GM12878 (cell line): ENCODE data around the gene LHX2. TPM values are rescaled to one million over a fixed set of nuclear protein-coding genes. Genes with fewer than 3 reads are reported as not detected.

Source experiments
- CEBPB ChIP-seq, 2 experiments: fragments of 150-350 bp in 1 of 2; IDR thresholded peaks; 2 replicates each; pipeline ENCODE4 v1.6.1; 2012 to 2014; ENCODE audit warnings: low read depth in 2 of 2, low read length in 2 of 2, borderline replicate concordance in 1 of 2, inconsistent platforms in 1 of 2
- CHD1 ChIP-seq: IDR thresholded peaks from 2 replicates; pipeline ENCODE4 v1.6.1; 2012; ENCODE audit warnings: low read depth, low read length, improper control_type of control experiment
- DPF2 ChIP-seq: fragments of 450-650 bp; IDR thresholded peaks from 2 replicates; pipeline ENCODE4 v1.6.1; 2017; ENCODE audit warnings: mild to moderate bottlenecking
- GATAD2B ChIP-seq: fragments of 450-650 bp; conservative IDR thresholded peaks from 2 replicates; pipeline ENCODE4 v1.6.1; 2017; ENCODE audit warnings: low read depth, mild to moderate bottlenecking, moderate library complexity
- JUND ChIP-seq: IDR thresholded peaks from 2 replicates; pipeline ENCODE4 v1.6.1; 2012; ENCODE audit warnings: low read depth, mild to moderate bottlenecking, low read length, improper control_type of control experiment, moderate library complexity
- LARP7 ChIP-seq: fragments of 450-650 bp; IDR thresholded peaks from 2 replicates; pipeline ENCODE4 v1.6.1; 2017; ENCODE audit warnings: mild to moderate bottlenecking
- MEF2B ChIP-seq: fragments of 450-650 bp; IDR thresholded peaks from 2 replicates; pipeline ENCODE4 v1.6.1; 2018; ENCODE audit warnings: mild to moderate bottlenecking, moderate library complexity; ENCODE audit not compliant: partially characterized antibody, poor library complexity, severe bottlenecking
- NBN ChIP-seq: fragments of 450-650 bp; IDR thresholded peaks from 2 replicates; pipeline ENCODE4 v1.6.1; 2016
- PAX8 ChIP-seq: fragments of 450-650 bp; IDR thresholded peaks from 2 replicates; pipeline ENCODE4 v1.6.1; 2017; ENCODE audit warnings: mild to moderate bottlenecking, moderate library complexity
- RB1 ChIP-seq: fragments of 450-650 bp; formaldehyde crosslinking; IDR thresholded peaks from 2 replicates; pipeline ENCODE4 v1.6.1; 2017; ENCODE audit warnings: mild to moderate bottlenecking, borderline replicate concordance
- SRF ChIP-seq, 2 experiments: IDR thresholded peaks; 2 replicates each; pipeline ENCODE4 v1.6.1; 2011; ENCODE audit warnings: low read depth in 2 of 2, low read length in 2 of 2, mild to moderate bottlenecking in 1 of 2, moderate library complexity in 1 of 2
- SUPT20H ChIP-seq: IDR thresholded peaks from 2 replicates; pipeline ENCODE4 v1.6.1; 2011; ENCODE audit warnings: low read depth, mild to moderate bottlenecking, low read length, moderate library complexity, borderline replicate concordance; ENCODE audit not compliant: control insufficient read depth
- TBL1XR1 ChIP-seq: IDR thresholded peaks from 2 replicates; pipeline ENCODE4 v1.6.1; 2012; ENCODE audit warnings: low read depth, low read length, improper control_type of control experiment
- ZBED1 ChIP-seq: IDR thresholded peaks from 2 replicates; pipeline ENCODE4 v1.6.1; 2016; ENCODE audit warnings: borderline replicate concordance
- ZNF207 ChIP-seq: fragments of 450-650 bp; IDR thresholded peaks from 2 replicates; pipeline ENCODE4 v1.6.1; 2014; ENCODE audit warnings: antibody characterized with exemption, mild to moderate bottlenecking, borderline replicate concordance
- ZNF24 ChIP-seq: fragments of 450-650 bp; IDR thresholded peaks from 2 replicates; pipeline ENCODE4 v1.6.1; 2017; ENCODE audit warnings: antibody characterized with exemption, mild to moderate bottlenecking
- ZNF622 ChIP-seq: fragments of 450-650 bp; IDR thresholded peaks from 2 replicates; pipeline ENCODE4 v1.6.1; 2017; ENCODE audit warnings: mild to moderate bottlenecking, inconsistent platforms
- ZZZ3 ChIP-seq: IDR thresholded peaks from 2 replicates; pipeline ENCODE4 v1.6.1; 2011; ENCODE audit warnings: low read depth; ENCODE audit not compliant: control insufficient read depth, insufficient read length
- polyA plus RNA-seq, 11 experiments: library from polyadenylated mRNA; depleted of rRNA in 4 of 11; unstranded in 6 of 11; stranded (reverse) in 5 of 11; fragments of >200 nt; fragmentation: Nextera tagmentation in 4 of 11; fragmentation: Illumina TruSeq in 1 of 11; extraction: Ambion mirVana in 4 of 11; extraction: Trizol in 1 of 11; gene quantifications; 1 replicate in 1 of 11; 2 replicates in 10 of 11; pipeline versions ENCODE4 v1.2.1 to v1.2.3, GENCODE V29; 2011 to 2016; ENCODE audit warnings: inconsistent platforms in 2 of 11, missing spikeins in 2 of 11, low read depth in 1 of 11
- total RNA-seq, 4 experiments: library from RNA; depleted of rRNA in 3 of 4; stranded (reverse); fragments of >200 nt in 3 of 4; fragmentation: Illumina TruSeq in 1 of 4; extraction: Trizol in 1 of 4; gene quantifications; 2 replicates each; pipeline versions ENCODE4 v1.2.1 to v1.2.3, GENCODE V29; 2013 to 2021
- TF ChIP-seq, protein P1 (sequence below): fragments of 450-650 bp; IDR thresholded peaks from 2 replicates; pipeline ENCODE4 v1.6.1; 2017; ENCODE audit warnings: antibody characterized with exemption, mild to moderate bottlenecking, moderate library complexity
- TF ChIP-seq, protein P2 (sequence below): IDR thresholded peaks from 2 replicates; pipeline ENCODE4 v1.6.1; 2011; ENCODE audit warnings: borderline replicate concordance, low read depth, mild to moderate bottlenecking, moderate library complexity, low read length; ENCODE audit not compliant: insufficient read depth, poor library complexity, severe bottlenecking
- TF ChIP-seq, protein P3 (sequence below): IDR thresholded peaks from 2 replicates; pipeline ENCODE4 v1.6.1; 2011; ENCODE audit warnings: mild to moderate bottlenecking, low read depth, low read length, moderate library complexity; ENCODE audit not compliant: insufficient replicate concordance
- TF ChIP-seq, protein P4 (sequence below): fragments of 450-650 bp; IDR thresholded peaks from 2 replicates; pipeline ENCODE4 v1.6.1; 2014; ENCODE audit warnings: mild to moderate bottlenecking

Gene LHX2
- total and polyA plus RNA-seq, 10 of the 15 experiments (the other 5 are each of a cell fraction or from before 2014, with no cell fraction given), result 0.82 to 69.8 (median 5.3) TPM

DNA sequence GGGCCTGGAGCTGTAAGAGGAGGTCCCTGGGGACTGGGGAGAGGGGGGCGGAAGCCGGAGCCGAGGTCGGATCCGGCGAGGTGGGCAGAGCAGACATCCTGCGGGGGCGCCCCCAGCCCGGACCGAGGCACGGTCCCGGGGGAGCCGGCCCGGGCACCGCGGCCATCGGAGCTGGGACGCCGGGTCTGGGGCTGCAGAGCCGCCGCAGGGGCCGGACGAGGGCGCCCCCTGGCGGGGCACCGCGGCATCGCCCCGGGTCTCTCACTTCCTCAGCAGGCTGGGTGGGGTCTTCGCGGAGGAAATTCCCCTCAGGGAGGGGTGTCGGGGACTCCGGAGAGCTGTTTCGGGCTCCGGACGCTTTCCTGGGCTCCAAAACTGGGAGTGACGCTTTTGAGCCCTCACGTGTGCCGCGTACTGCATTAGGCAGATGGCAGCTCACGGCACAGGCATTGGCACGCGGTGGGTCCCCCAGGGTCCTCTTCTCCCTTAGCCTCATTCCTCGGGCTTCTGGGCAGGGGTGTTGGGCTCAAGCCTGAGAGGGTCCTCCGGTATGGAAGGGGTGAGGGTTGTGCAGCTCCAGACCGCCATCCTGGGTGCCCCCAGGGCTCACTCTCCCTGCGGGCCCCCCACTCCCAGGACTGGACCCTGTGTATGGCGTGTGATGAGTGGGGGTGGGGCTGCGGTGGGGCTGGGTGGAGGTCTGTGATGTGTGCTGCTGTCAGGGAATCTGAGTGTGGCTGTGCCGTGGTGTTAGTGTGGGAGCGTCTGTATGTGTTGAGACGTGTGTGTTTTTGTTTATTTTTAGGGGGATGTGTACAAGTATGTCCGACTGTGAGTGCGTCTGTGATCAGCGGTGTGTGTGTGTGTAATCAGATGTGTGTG lies 29.6 kb downstream of the LHX2 start (continued):
- TF ChIP-seq CEBPB (IDR thresholded peaks at IDR 0.05; ENCODE audit: borderline replicate concordance in 1 of 2, low read depth in 2 of 2, low read length in 2 of 2) (no peak), TBL1XR1 (no peak), ZNF24 (peak; percentile 69; the same call in 1 of the 2 replicates), ZBED1 (no peak), MEF2B (peak; percentile 90), ZNF622 (no peak), CHD1 (no peak), ZZZ3 (no peak), LARP7 (peak; percentile 77), JUND (no peak), SRF (IDR thresholded peaks at IDR 0.05; ENCODE audit: low read depth in 2 of 2, low read length in 2 of 2) (no peak), RB1 (peak; percentile 78; the same call in 1 of the 2 replicates), PAX8 (no peak), GATAD2B (peak; percentile 82), DPF2 (peak; percentile 68), SUPT20H (no peak), NBN (no peak), ZNF207 (peak; percentile 29; the same call in 1 of the 2 replicates)
- TF ChIP-seq, protein P1, sequence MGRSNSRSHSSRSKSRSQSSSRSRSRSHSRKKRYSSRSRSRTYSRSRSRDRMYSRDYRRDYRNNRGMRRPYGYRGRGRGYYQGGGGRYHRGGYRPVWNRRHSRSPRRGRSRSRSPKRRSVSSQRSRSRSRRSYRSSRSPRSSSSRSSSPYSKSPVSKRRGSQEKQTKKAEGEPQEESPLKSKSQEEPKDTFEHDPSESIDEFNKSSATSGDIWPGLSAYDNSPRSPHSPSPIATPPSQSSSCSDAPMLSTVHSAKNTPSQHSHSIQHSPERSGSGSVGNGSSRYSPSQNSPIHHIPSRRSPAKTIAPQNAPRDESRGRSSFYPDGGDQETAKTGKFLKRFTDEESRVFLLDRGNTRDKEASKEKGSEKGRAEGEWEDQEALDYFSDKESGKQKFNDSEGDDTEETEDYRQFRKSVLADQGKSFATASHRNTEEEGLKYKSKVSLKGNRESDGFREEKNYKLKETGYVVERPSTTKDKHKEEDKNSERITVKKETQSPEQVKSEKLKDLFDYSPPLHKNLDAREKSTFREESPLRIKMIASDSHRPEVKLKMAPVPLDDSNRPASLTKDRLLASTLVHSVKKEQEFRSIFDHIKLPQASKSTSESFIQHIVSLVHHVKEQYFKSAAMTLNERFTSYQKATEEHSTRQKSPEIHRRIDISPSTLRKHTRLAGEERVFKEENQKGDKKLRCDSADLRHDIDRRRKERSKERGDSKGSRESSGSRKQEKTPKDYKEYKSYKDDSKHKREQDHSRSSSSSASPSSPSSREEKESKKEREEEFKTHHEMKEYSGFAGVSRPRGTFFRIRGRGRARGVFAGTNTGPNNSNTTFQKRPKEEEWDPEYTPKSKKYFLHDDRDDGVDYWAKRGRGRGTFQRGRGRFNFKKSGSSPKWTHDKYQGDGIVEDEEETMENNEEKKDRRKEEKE, result no peak
- TF ChIP-seq, protein P2, sequence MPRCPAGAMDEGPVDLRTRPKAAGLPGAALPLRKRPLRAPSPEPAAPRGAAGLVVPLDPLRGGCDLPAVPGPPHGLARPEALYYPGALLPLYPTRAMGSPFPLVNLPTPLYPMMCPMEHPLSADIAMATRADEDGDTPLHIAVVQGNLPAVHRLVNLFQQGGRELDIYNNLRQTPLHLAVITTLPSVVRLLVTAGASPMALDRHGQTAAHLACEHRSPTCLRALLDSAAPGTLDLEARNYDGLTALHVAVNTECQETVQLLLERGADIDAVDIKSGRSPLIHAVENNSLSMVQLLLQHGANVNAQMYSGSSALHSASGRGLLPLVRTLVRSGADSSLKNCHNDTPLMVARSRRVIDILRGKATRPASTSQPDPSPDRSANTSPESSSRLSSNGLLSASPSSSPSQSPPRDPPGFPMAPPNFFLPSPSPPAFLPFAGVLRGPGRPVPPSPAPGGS, result no peak
- TF ChIP-seq, protein P3, sequence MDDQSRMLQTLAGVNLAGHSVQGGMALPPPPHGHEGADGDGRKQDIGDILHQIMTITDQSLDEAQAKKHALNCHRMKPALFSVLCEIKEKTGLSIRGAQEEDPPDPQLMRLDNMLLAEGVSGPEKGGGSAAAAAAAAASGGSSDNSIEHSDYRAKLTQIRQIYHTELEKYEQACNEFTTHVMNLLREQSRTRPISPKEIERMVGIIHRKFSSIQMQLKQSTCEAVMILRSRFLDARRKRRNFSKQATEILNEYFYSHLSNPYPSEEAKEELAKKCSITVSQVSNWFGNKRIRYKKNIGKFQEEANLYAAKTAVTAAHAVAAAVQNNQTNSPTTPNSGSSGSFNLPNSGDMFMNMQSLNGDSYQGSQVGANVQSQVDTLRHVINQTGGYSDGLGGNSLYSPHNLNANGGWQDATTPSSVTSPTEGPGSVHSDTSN, result no peak
- TF ChIP-seq, protein P4, sequence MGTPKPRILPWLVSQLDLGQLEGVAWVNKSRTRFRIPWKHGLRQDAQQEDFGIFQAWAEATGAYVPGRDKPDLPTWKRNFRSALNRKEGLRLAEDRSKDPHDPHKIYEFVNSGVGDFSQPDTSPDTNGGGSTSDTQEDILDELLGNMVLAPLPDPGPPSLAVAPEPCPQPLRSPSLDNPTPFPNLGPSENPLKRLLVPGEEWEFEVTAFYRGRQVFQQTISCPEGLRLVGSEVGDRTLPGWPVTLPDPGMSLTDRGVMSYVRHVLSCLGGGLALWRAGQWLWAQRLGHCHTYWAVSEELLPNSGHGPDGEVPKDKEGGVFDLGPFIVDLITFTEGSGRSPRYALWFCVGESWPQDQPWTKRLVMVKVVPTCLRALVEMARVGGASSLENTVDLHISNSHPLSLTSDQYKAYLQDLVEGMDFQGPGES, result no peak
